Measurements from ENCODE around the gene KRTAP6-3.

GRCh38 chr21:30638686-30639085 is 46.4 kb downstream of the KRTAP6-3 start:
- TF ChIP-seq, protein P1, sequence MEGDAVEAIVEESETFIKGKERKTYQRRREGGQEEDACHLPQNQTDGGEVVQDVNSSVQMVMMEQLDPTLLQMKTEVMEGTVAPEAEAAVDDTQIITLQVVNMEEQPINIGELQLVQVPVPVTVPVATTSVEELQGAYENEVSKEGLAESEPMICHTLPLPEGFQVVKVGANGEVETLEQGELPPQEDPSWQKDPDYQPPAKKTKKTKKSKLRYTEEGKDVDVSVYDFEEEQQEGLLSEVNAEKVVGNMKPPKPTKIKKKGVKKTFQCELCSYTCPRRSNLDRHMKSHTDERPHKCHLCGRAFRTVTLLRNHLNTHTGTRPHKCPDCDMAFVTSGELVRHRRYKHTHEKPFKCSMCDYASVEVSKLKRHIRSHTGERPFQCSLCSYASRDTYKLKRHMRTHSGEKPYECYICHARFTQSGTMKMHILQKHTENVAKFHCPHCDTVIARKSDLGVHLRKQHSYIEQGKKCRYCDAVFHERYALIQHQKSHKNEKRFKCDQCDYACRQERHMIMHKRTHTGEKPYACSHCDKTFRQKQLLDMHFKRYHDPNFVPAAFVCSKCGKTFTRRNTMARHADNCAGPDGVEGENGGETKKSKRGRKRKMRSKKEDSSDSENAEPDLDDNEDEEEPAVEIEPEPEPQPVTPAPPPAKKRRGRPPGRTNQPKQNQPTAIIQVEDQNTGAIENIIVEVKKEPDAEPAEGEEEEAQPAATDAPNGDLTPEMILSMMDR (IDR thresholded peaks at IDR 0.05) = no peak
- TF ChIP-seq POLR2A (IDR thresholded peaks at IDR 0.05) = no peak
- no peak for TF ChIP-seq POLR2AphosphoS5 (IDR thresholded peaks at IDR 0.05)
